Astrocyte (in vitro differentiated cells and primary cell): ENCODE results near the gene TOR1B. TPM values are rescaled to one million over a fixed set of nuclear protein-coding genes. Genes with fewer than 3 reads are reported as not detected.
"Not testable (repeated sequence)": the region's sequence is repeated elsewhere in the genome, so short reads cannot be mapped to it uniquely, and the experiment has no call there.

ENCODE experiments used
- DNase-seq: peaks from one replicate; pipeline ENCODE4 v3.0.0-alpha.2; 2010; ENCODE audit warnings: low read depth
- FAIRE-seq: peaks from 2 replicates; lab custom pipeline; 2011; peaks lifted over from hg19 to GRCh38; lab: Jason Lieb, UNC
- H2AFZ ChIP-seq: 2 replicates; pipeline ENCODE4 v1.6.0; 2012; ENCODE audit warnings: low read depth, low read length, inconsistent platforms
- H3K27ac ChIP-seq: 2 replicates; pipeline ENCODE4 v1.5.1; 2011; ENCODE audit warnings: low read depth, low read length, inconsistent platforms
- H3K27me3 ChIP-seq: 2 replicates; pipeline ENCODE4 v1.6.0; 2011; ENCODE audit warnings: low read length, inconsistent platforms; ENCODE audit not compliant: insufficient read depth
- H3K36me3 ChIP-seq: 2 replicates; pipeline ENCODE4 v1.5.1; 2011; ENCODE audit warnings: low read length, inconsistent platforms; ENCODE audit not compliant: insufficient read depth
- H3K4me1 ChIP-seq: 2 replicates; pipeline ENCODE4 v1.5.1; 2011; ENCODE audit warnings: low read length, inconsistent platforms; ENCODE audit not compliant: insufficient read depth
- H3K4me2 ChIP-seq: 2 replicates; pipeline ENCODE4 v1.6.0; 2012; ENCODE audit warnings: low read length, inconsistent platforms
- H3K4me3 ChIP-seq: 2 replicates; pipeline ENCODE4 v1.5.1; 2011; ENCODE audit warnings: low read depth, mild to moderate bottlenecking, low read length, inconsistent platforms; ENCODE audit not compliant: insufficient read depth
- H3K79me2 ChIP-seq: 2 replicates; pipeline ENCODE4 v1.6.0; 2012; ENCODE audit warnings: mild to moderate bottlenecking, low read length, inconsistent platforms; ENCODE audit not compliant: insufficient read depth
- H3K9ac ChIP-seq: 2 replicates; pipeline ENCODE4 v1.6.0; 2012; ENCODE audit warnings: mild to moderate bottlenecking, low read length, inconsistent platforms
- H3K9me3 ChIP-seq: 2 replicates; pipeline ENCODE4 v1.5.1; 2012; ENCODE audit warnings: low read depth, mild to moderate bottlenecking, low read length, inconsistent platforms; ENCODE audit not compliant: insufficient read depth
- H4K20me1 ChIP-seq: 2 replicates; pipeline ENCODE4 v1.6.0; 2012; ENCODE audit warnings: low read length, inconsistent platforms; ENCODE audit not compliant: insufficient read depth
- H3K27ac Mint-ChIP-seq: one replicate; pipeline ENCODE4 v1.8.0; 2021; ENCODE audit warnings: mild to moderate bottlenecking, mixed read lengths; ENCODE audit not compliant: unreplicated experiment
- H3K27me3 Mint-ChIP-seq: one replicate; pipeline ENCODE4 v1.8.0; 2021; ENCODE audit warnings: low read depth, mixed read lengths; ENCODE audit not compliant: unreplicated experiment
- H3K36me3 Mint-ChIP-seq: one replicate; pipeline ENCODE4 v1.8.0; 2021; ENCODE audit warnings: low read depth, mixed read lengths; ENCODE audit not compliant: unreplicated experiment
- H3K4me1 Mint-ChIP-seq: one replicate; pipeline ENCODE4 v1.8.0; 2021; ENCODE audit warnings: low read depth, mixed read lengths; ENCODE audit not compliant: unreplicated experiment
- H3K4me3 Mint-ChIP-seq: one replicate; pipeline ENCODE4 v1.8.0; 2021; ENCODE audit warnings: mild to moderate bottlenecking, moderate library complexity, mixed read lengths; ENCODE audit not compliant: unreplicated experiment
- H3K9me3 Mint-ChIP-seq: one replicate; pipeline ENCODE4 v1.8.0; 2021; ENCODE audit warnings: mild to moderate bottlenecking, mixed read lengths; ENCODE audit not compliant: unreplicated experiment
- CTCF ChIP-seq: IDR thresholded peaks from 2 replicates; pipeline ENCODE4 v1.5.1; 2011; ENCODE audit warnings: low read depth, mild to moderate bottlenecking, inconsistent platforms, low read length, moderate library complexity; ENCODE audit not compliant: insufficient read depth
- EZH2 ChIP-seq: IDR thresholded peaks from 2 replicates; pipeline ENCODE4 v1.6.1; 2012; ENCODE audit warnings: mild to moderate bottlenecking, low read length, inconsistent platforms; ENCODE audit not compliant: insufficient read depth
- total RNA-seq: library from RNA; stranded (reverse); gene quantifications from 2 replicates; pipeline ENCODE4 v1.2.1, GENCODE V29; 2021

TOR1B gene
- total RNA-seq, 1 donor from 2014 or later = 31.6 TPM

- Mint-ChIP-seq H3K4me3 (no peak overlapping the region), H3K36me3 (no peaks in the 10 kb centered on the region), H3K27me3 (peaks cover 18% of the 10 kb centered on the region), H3K27ac (no peak overlapping the region), H3K9me3 (peaks cover 3% of the 10 kb centered on the region), H3K4me1 (peaks cover 8% of the 10 kb centered on the region)
- Histone ChIP-seq H3K4me3 (no peak overlapping the region), H3K27me3 (peaks cover 3% of the 10 kb centered on the region), H3K4me2 (no peak overlapping the region), H4K20me1 (no peaks in the 10 kb centered on the region), H3K9ac (no peak overlapping the region), H3K4me1 (peaks cover 18% of the 10 kb centered on the region), H2AFZ (no peak overlapping the region), H3K27ac (no peak overlapping the region), H3K9me3 (no peaks in the 10 kb centered on the region), H3K36me3 (no peaks in the 10 kb centered on the region), H3K79me2 (no peaks in the 10 kb centered on the region)
- no peak for DNase-seq
- FAIRE-seq = no peak
- TF ChIP-seq CTCF = no peak
- TF ChIP-seq EZH2 = no peak
Measured at GRCh38 chr9:129774791-129775447, 28.1 kb upstream of the TOR1B start.

GRCh38 chr9:129775448-129775798 is 27.6 kb upstream of the TOR1B start:
- Histone ChIP-seq H3K27me3 (peaks cover 6% of the 10 kb centered on the region), H3K79me2 (no peaks in the 10 kb centered on the region), H3K4me3 (no peak overlapping the region), H3K36me3 (no peaks in the 10 kb centered on the region), H4K20me1 (no peaks in the 10 kb centered on the region), H3K27ac (no peak overlapping the region), H3K9me3 (no peaks in the 10 kb centered on the region), H3K4me1 (peaks cover 18% of the 10 kb centered on the region), H2AFZ (no peak overlapping the region), H3K4me2 (no peak overlapping the region), H3K9ac (no peak overlapping the region)
- Mint-ChIP-seq H3K9me3 (peaks cover 3% of the 10 kb centered on the region), H3K27me3 (peaks cover 19% of the 10 kb centered on the region), H3K27ac (no peak overlapping the region), H3K4me3 (no peak overlapping the region), H3K4me1 (peaks cover 8% of the 10 kb centered on the region), H3K36me3 (no peaks in the 10 kb centered on the region)
- DNase-seq (no peak), FAIRE-seq (no peak)
- TF ChIP-seq EZH2 (no peak), CTCF (no peak)

- peaks cover 15% of the 10 kb centered on the region for H3K27me3 Mint-ChIP-seq
- H3K4me1 Mint-ChIP-seq, H2AFZ ChIP-seq, H3K9me3 ChIP-seq, H3K27me3 ChIP-seq, H3K9ac ChIP-seq, H3K36me3 ChIP-seq, H3K4me2 ChIP-seq, H3K27ac ChIP-seq, H3K4me3 Mint-ChIP-seq, H3K27ac Mint-ChIP-seq, H3K9me3 Mint-ChIP-seq, H3K4me3 ChIP-seq, H3K36me3 Mint-ChIP-seq, FAIRE-seq, H3K79me2 ChIP-seq, DNase-seq, H4K20me1 ChIP-seq: not testable (repeated sequence)
- peaks cover 18% of the 10 kb centered on the region for H3K4me1 ChIP-seq
Measured at GRCh38 chr9:129776096-129776495, 26.9 kb upstream of the TOR1B start.
